ENCODE measurements around the gene HSPA4. TPM values are rescaled to one million over a fixed set of nuclear protein-coding genes. Genes with fewer than 3 reads are reported as not detected.
"Not testable (repeated sequence)": the region's sequence is repeated elsewhere in the genome, so short reads cannot be mapped to it uniquely, and the experiment has no call there.

HSPA4 gene
- total and polyA plus RNA-seq, 2 donors (not counting 3 experiments of a cell fraction or from before 2014, with no cell fraction given), result 11.2 to 161 TPM

DNA sequence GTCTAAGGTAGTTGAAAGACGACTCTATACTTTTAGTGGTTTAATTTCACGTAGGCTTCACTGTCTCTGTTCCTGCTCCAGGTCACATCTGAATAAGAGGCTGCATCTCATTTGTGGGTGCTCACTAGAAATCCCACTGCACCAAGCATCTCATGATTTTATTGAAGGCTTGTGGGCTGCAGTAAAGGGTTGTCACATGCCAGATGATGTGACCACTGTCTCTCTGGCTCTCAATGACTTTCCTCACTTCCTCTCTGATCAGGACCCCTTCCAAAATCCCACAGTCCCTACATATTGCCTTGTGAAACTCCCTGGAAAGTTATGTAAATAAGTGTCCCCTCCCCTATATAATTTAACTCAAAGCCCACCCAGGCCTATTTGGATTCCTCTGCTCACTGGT lies 16.6 kb upstream of the HSPA4 start:
- intact Hi-C loops (cut with micrococcal nuclease), result no loop called here
- CTCF ChIA-PET, result interaction anchor here (0.7 to 0.8 kb wide), 2 partner anchors 14 to 39 kb away, joined by 3 to 5 read pairs; no protein-coding TSS in a partner anchor

DNA sequence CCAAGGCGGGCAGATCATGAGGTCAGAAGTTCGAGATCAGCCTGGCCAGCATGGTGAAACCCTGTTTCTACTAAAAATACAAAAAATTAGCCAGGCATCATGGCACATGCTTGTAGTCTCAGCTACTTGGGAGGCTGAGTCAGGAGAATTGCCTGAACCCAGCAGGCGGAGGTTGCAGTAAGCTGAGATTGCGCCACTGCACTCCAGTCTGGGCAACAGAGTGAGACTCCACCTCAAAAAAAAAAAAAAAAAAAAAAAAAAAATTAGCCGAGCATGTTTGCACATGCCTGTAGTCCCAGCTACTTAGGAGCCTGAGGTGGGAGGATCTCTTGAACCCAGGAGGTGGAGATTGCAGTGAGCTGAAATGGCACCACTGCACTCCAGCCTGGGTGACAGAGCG lies 15.1 kb upstream of the HSPA4 start:
- dilution Hi-C loops (cut with MboI; ENCODE audit: extremely low pct_ligation_motif_present, low sequenced_read_pairs); H3K4me2 ChIP-seq (ENCODE audit: insufficient read depth, low read length); H3K9me1 ChIP-seq (replicated peaks; ENCODE audit: control insufficient read depth, extremely low read depth, insufficient read depth, low read length); H3K4me3 ChIP-seq (replicated peaks in 1 of 3; ENCODE audit: insufficient read depth in 1 of 3, low read depth in 1 of 3, low read length in 3 of 3); H3K27me3 ChIP-seq (ENCODE audit: control insufficient read depth in 2 of 2, insufficient read depth in 2 of 2, low read length in 2 of 2); H3K27ac ChIP-seq (ENCODE audit: insufficient read depth, low read depth, low read length); H3K4me1 ChIP-seq (ENCODE audit: control insufficient read depth, extremely low read depth, insufficient read depth, low read length); H3K9me3 ChIP-seq (replicated peaks; ENCODE audit: control insufficient read depth, insufficient read depth, low read length); H4K20me1 ChIP-seq (replicated peaks; ENCODE audit: control insufficient read depth, extremely low read depth, insufficient read depth, low read length); H3K36me3 ChIP-seq (ENCODE audit: control insufficient read depth in 2 of 2, extremely low read depth in 1 of 2, insufficient read depth in 2 of 2, low read length in 2 of 2); H2AFZ ChIP-seq (ENCODE audit: low read depth, low read length); POLR2A ChIA-PET; DNase-seq (ENCODE audit: low read depth, low spot score); H3K79me2 ChIP-seq (ENCODE audit: control insufficient read depth, insufficient read depth, low read length); BruUV-seq (replicated peaks); H3K9ac ChIP-seq (replicated peaks; ENCODE audit: extremely low read depth, insufficient read depth, low read length); intact Hi-C loops (cut with micrococcal nuclease); FAIRE-seq: not testable (repeated sequence)
- CTCF ChIA-PET, result interaction anchor here (0.7 kb wide), 1 partner anchor 710 kb away, joined by 5 read pairs; no protein-coding TSS in a partner anchor

More for the DNA sequence above, 16.6 kb upstream of the HSPA4 start:
- no peak for TF ChIP-seq MYC (IDR thresholded peaks at IDR 0.05; ENCODE audit: low read depth, low read length)
- TF ChIP-seq, protein P1, sequence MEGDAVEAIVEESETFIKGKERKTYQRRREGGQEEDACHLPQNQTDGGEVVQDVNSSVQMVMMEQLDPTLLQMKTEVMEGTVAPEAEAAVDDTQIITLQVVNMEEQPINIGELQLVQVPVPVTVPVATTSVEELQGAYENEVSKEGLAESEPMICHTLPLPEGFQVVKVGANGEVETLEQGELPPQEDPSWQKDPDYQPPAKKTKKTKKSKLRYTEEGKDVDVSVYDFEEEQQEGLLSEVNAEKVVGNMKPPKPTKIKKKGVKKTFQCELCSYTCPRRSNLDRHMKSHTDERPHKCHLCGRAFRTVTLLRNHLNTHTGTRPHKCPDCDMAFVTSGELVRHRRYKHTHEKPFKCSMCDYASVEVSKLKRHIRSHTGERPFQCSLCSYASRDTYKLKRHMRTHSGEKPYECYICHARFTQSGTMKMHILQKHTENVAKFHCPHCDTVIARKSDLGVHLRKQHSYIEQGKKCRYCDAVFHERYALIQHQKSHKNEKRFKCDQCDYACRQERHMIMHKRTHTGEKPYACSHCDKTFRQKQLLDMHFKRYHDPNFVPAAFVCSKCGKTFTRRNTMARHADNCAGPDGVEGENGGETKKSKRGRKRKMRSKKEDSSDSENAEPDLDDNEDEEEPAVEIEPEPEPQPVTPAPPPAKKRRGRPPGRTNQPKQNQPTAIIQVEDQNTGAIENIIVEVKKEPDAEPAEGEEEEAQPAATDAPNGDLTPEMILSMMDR (IDR thresholded peaks at IDR 0.05; ENCODE audit: extremely low read depth in 1 of 2, insufficient read depth in 1 of 2, low read depth in 1 of 2, low read length in 2 of 2), result no peak
- no peak for TF ChIP-seq POLR2A (IDR thresholded peaks at IDR 0.05; ENCODE audit: low read depth, low read length)
- TF ChIP-seq, protein P2, sequence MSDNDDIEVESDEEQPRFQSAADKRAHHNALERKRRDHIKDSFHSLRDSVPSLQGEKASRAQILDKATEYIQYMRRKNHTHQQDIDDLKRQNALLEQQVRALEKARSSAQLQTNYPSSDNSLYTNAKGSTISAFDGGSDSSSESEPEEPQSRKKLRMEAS (IDR thresholded peaks at IDR 0.05; ENCODE audit: insufficient read depth, insufficient read length), result no peak
- no peak for TF ChIP-seq POLR2AphosphoS5 (IDR thresholded peaks at IDR 0.05; ENCODE audit: insufficient read depth, low read depth, low read length)
- no peak for TF ChIP-seq GATA2 (IDR thresholded peaks at IDR 0.05; ENCODE audit: insufficient read depth, insufficient read length, low read depth, low read length)
- TF ChIP-seq FOS (IDR thresholded peaks at IDR 0.05; ENCODE audit: borderline replicate concordance, insufficient read depth, low read length), result no peak
- Histone ChIP-seq H3K4me1 (ENCODE audit: control insufficient read depth, extremely low read depth, insufficient read depth, low read length) (no peaks in the 10 kb centered on the region), H3K9me3 (replicated peaks; ENCODE audit: control insufficient read depth, insufficient read depth, low read length) (no peaks in the 10 kb centered on the region), H3K36me3 (ENCODE audit: control insufficient read depth in 2 of 2, extremely low read depth in 1 of 2, insufficient read depth in 2 of 2, low read length in 2 of 2) (no peaks in the 10 kb centered on the region), H3K9me1 (replicated peaks; ENCODE audit: control insufficient read depth, extremely low read depth, insufficient read depth, low read length) (no peaks in the 10 kb centered on the region), H3K27ac (ENCODE audit: insufficient read depth, low read depth, low read length) (no peak overlapping the region), H3K9ac (replicated peaks; ENCODE audit: extremely low read depth, insufficient read depth, low read length) (no peak overlapping the region), H3K79me2 (ENCODE audit: control insufficient read depth, insufficient read depth, low read length) (no peaks in the 10 kb centered on the region), H2AFZ (ENCODE audit: low read depth, low read length) (no peak overlapping the region), H3K4me2 (ENCODE audit: insufficient read depth, low read length) (no peak overlapping the region), H3K27me3 (ENCODE audit: control insufficient read depth in 2 of 2, insufficient read depth in 2 of 2, low read length in 2 of 2) (no peaks in the 10 kb centered on the region), H4K20me1 (replicated peaks; ENCODE audit: control insufficient read depth, extremely low read depth, insufficient read depth, low read length) (no peaks in the 10 kb centered on the region), H3K4me3 (replicated peaks in 1 of 3; ENCODE audit: insufficient read depth in 1 of 3, low read depth in 1 of 3, low read length in 3 of 3) (no peak overlapping the region)
- no TSS peak for BruUV-seq (replicated peaks)
- FAIRE-seq, result no peak
- dilution Hi-C loops (cut with MboI; ENCODE audit: extremely low pct_ligation_motif_present, low sequenced_read_pairs), result no loop called here
- no peak for DNase-seq (ENCODE audit: low read depth, low spot score)
- POLR2A ChIA-PET, result no interaction called here
